Right lobe of liver (tissue), 6 donors: ENCODE measurements around the gene NPW. TPM values are rescaled to one million over a fixed set of nuclear protein-coding genes. Genes with fewer than 3 reads are reported as not detected.
A peak's percentile ranks its signal among the peaks of the same experiment; 100 is the strongest.
"Not testable (repeated sequence)": the region's sequence is repeated elsewhere in the genome, so short reads cannot be mapped to it uniquely, and the experiment has no call there.

Source experiments
- ATAC-seq, 4 donors: fragments of 200-7000 bp; cut with Tn5 transposase; one replicate each; pipeline ENCODE4 v1.9.1; 2020; ENCODE audit warnings: mild to moderate bottlenecking in 4 of 4, moderate library complexity in 4 of 4
- DNase-seq, 3 donors: peaks; one replicate each; pipeline ENCODE4 v3.0.0-alpha.2; 2020
- H3K27ac ChIP-seq, 3 donors: fragments of 200-600 bp; one replicate each; pipeline ENCODE4 v1.8.0; 2022
- H3K27me3 ChIP-seq, 2 donors: fragments of 200-600 bp; one replicate each; pipeline ENCODE4 v1.8.0; 2022
- H3K36me3 ChIP-seq, 4 donors: fragments of 200-600 bp; sonication (generic) in 1 of 4; one replicate each; pipeline versions ENCODE4 v1.5.1 to v1.8.0; 2017 to 2022; ENCODE audit warnings: control low read depth in 1 of 4
- H3K4me1 ChIP-seq, 4 donors: fragments of 200-600 bp; sonication (generic) in 1 of 4; one replicate each; pipeline versions ENCODE4 v1.5.1 to v1.8.0; 2017 to 2022; ENCODE audit warnings: control low read depth in 1 of 4
- H3K4me3 ChIP-seq, 3 donors: fragments of 200-600 bp; one replicate each; pipeline ENCODE4 v1.8.0; 2022
- H3K9me3 ChIP-seq, 4 donors: fragments of 200-600 bp; sonication (generic) in 1 of 4; one replicate each; pipeline versions ENCODE4 v1.5.1 to v1.8.0; 2017 to 2022; ENCODE audit warnings: control low read depth in 1 of 4
- CTCF ChIP-seq, 4 donors: fragments of 200-600 bp in 3 of 4; fragments of 450-650 bp in 1 of 4; IDR thresholded peaks; one replicate each; pipeline versions ENCODE4 v1.5.1 to v1.8.0; 2016 to 2022; ENCODE audit warnings: antibody characterized with exemption in 4 of 4, mild to moderate bottlenecking in 2 of 4
- POLR2A ChIP-seq: fragments of 450-650 bp; IDR thresholded peaks from one replicate; pipeline ENCODE4 v1.6.1; 2017; ENCODE audit warnings: antibody characterized with exemption, mild to moderate bottlenecking
- WGBS: methylation state at CpG from one replicate; pipeline ENCODE4 v1.1.6; 2018; ENCODE audit warnings: low coverage, low lambda C conversion rate; ENCODE audit not compliant: insufficient coverage; ENCODE audit errors: missing lambda C conversion rate; 5-methylcytosine and 5-hydroxymethylcytosine counted together
- intact Hi-C, 2 donors: fragments of 100-400 bp; cut with DNase I; formaldehyde crosslinking; loops; one replicate each; pipeline versions ENCODE4 v1.11.2 to v1.14.1; 2022
- total RNA-seq, 6 experiments: library from RNA; depleted of rRNA in 2 of 6; stranded (reverse); fragments of >200 nt in 2 of 6; fragmentation: NEBNext Ultra II Directional in 3 of 6; extraction: Animal tissue kit (Norgen Biotek cat#: 25700) in 3 of 6; gene quantifications; one replicate each; pipeline versions ENCODE4 v1.1.0 to v1.2.4, GENCODE V29; 2016 to 2023
- donor health status: DM: no; HTN: yes; CAD: no.
- donor health status: DM: no; HTN: no; CAD: no.
- donor health status: DM: no; HTN: no; CAD: no.
- donor health status: DM: no; HTN: yes; CAD: no.
- donor health status: DM: no; HTN: yes; CAD: no.

Gene NPW
- total RNA-seq, 6 experiments from 2014 or later, result 2.7 to 12.3 (median 8.2) TPM

- ATAC-seq, result no peak
- Histone ChIP-seq H3K36me3 (peaks cover 0 to 15% (median 0%) of the 10 kb centered on the region in 4 donors), H3K27ac (peak overlapping the region; percentile 13 to 84 (median 15)), H3K4me3 (peak overlapping the region in 1 of 3 donors; percentile 76), H3K4me1 (peaks cover 0 to 59% (median 22%) of the 10 kb centered on the region in 4 donors), H3K9me3 (no peaks in the 10 kb centered on the region), H3K27me3 (no peaks in the 10 kb centered on the region)
- peak in 2 of 3 donors; percentile 56 to 58 for DNase-seq
- TF ChIP-seq POLR2A (no peak), CTCF (IDR thresholded peaks at IDR 0.05) (no peak)
- intact Hi-C loops, result no loop called here
- 26% methylated on average over 4 of the region's 11 CpGs for WGBS
Measured at GRCh38 chr16:2031081-2031577, 11.5 kb downstream of the NPW start.

- peak overlapping the region; percentile 43 to 47 (median 47) for H3K4me3 ChIP-seq
- H3K4me1 ChIP-seq, result peaks cover 0 to 66% (median 22%) of the 10 kb centered on the region in 4 donors
- no peaks in the 10 kb centered on the region for H3K9me3 ChIP-seq
- no peaks in the 10 kb centered on the region for H3K27me3 ChIP-seq
- H3K36me3 ChIP-seq, result peaks cover 0 to 19% (median 1%) of the 10 kb centered on the region in 4 donors
- ATAC-seq (peak in 1 of 4 donors; percentile 11), DNase-seq (peak in 1 of 3 donors; percentile 58)
- H3K27ac ChIP-seq, result peak overlapping the region; percentile 84 to 87 (median 86)
- WGBS, result 10% methylated on average over 2 of the region's 15 CpGs
- TF ChIP-seq CTCF (IDR thresholded peaks at IDR 0.05) (no peak), POLR2A (no peak)
- intact Hi-C loops, result no loop called here
Measured at GRCh38 chr16:2032285-2033056, 12.9 kb downstream of the NPW start.

- 0% methylated on average over 4 of the region's 37 CpGs for WGBS
- Histone ChIP-seq H3K9me3 (no peaks in the 10 kb centered on the region), H3K4me1 (peaks cover 0 to 58% (median 22%) of the 10 kb centered on the region in 4 donors), H3K36me3 (peaks cover 0 to 21% (median 3%) of the 10 kb centered on the region in 4 donors), H3K27me3 (no peaks in the 10 kb centered on the region), H3K4me3 (peak overlapping the region; percentile 43 to 47 (median 47)), H3K27ac (peak overlapping the region; percentile 84 to 87 (median 86))
- no peak for TF ChIP-seq POLR2A
- ATAC-seq (peak; percentile 18 to 26 (median 21)), DNase-seq (peak; percentile 68 to 74 (median 70))
- intact Hi-C loops, result no loop called here
Measured at GRCh38 chr16:2033057-2033908, 13.7 kb downstream of the NPW start.

- Histone ChIP-seq H3K4me3 (peak overlapping the region; percentile 43 to 81 (median 47)), H3K36me3 (peaks cover 0 to 21% (median 3%) of the 10 kb centered on the region in 4 donors), H3K4me1 (peaks cover 0 to 55% (median 19%) of the 10 kb centered on the region in 4 donors), H3K27ac (peak overlapping the region; percentile 84 to 96 (median 86))
- H3K27me3 ChIP-seq, intact Hi-C loops, H3K9me3 ChIP-seq: not testable (repeated sequence)
- ATAC-seq, result peak in 2 of 4 donors; percentile 0 to 1
- DNase-seq, result peak in 2 of 3 donors; percentile 68 to 79
- WGBS, result 66% methylated on average over 3 of the region's 32 CpGs
Measured at GRCh38 chr16:2033909-2034695, 14.5 kb downstream of the NPW start.
